Smooth muscle cell (in vitro differentiated cells): ENCODE measurements around the gene MBTPS1. TPM values are rescaled to one million over a fixed set of nuclear protein-coding genes. Genes with fewer than 3 reads are reported as not detected.

Experiments used
- DNase-seq: peaks from one replicate; lab custom pipeline; 2025; ENCODE audit not compliant: unreplicated experiment; lab: John Stamatoyannopoulos, UW
- H2AFZ ChIP-seq: fragments of 200-600 bp; sonication (generic); 2 replicates; pipeline ENCODE4 v1.6.0; 2016; ENCODE audit warnings: antibody characterized with exemption, low read depth, mild to moderate bottlenecking
- H3F3A ChIP-seq: fragments of 200-600 bp; sonication (generic); 2 replicates; pipeline ENCODE4 v1.6.0; 2017; ENCODE audit warnings: antibody characterized with exemption, low read depth
- H3K27ac ChIP-seq: fragments of 200-600 bp; sonication (generic); 2 replicates; pipeline ENCODE4 v1.5.1; 2016; ENCODE audit warnings: low read depth, mild to moderate bottlenecking
- H3K27me3 ChIP-seq: fragments of 200-600 bp; sonication (generic); 2 replicates; pipeline ENCODE4 v1.6.1; 2016; ENCODE audit warnings: low read depth, mild to moderate bottlenecking
- H3K36me3 ChIP-seq: fragments of 200-600 bp; sonication (generic); 2 replicates; pipeline ENCODE4 v1.5.1; 2016; ENCODE audit warnings: low read depth
- H3K4me1 ChIP-seq: fragments of 200-600 bp; sonication (generic); 2 replicates; pipeline ENCODE4 v1.5.1; 2016; ENCODE audit warnings: low read depth
- H3K4me2 ChIP-seq: fragments of 200-600 bp; sonication (generic); 2 replicates; pipeline ENCODE4 v1.6.0; 2016; ENCODE audit warnings: mild to moderate bottlenecking
- H3K4me3 ChIP-seq: fragments of 200-600 bp; sonication (generic); 2 replicates; pipeline ENCODE4 v1.5.1; 2016; ENCODE audit warnings: mild to moderate bottlenecking
- H3K79me2 ChIP-seq: fragments of 200-600 bp; sonication (generic); 2 replicates; pipeline ENCODE4 v1.6.0; 2016; ENCODE audit warnings: low read depth, mild to moderate bottlenecking
- H3K9ac ChIP-seq: fragments of 200-600 bp; sonication (generic); 2 replicates; pipeline ENCODE4 v1.6.0; 2016; ENCODE audit warnings: low read depth
- H3K9me3 ChIP-seq: fragments of 200-600 bp; sonication (generic); replicated peaks from 2 replicates; pipeline ENCODE4 v1.5.1; 2016; ENCODE audit warnings: low read depth
- H4K20me1 ChIP-seq: fragments of 200-600 bp; sonication (generic); 2 replicates; pipeline ENCODE4 v1.6.0; 2016; ENCODE audit warnings: low read depth
- WGBS: methylation state at CpG from one replicate; pipeline ENCODE4 v1.1.7; 2016; ENCODE audit warnings: low lambda C conversion rate; 5-methylcytosine and 5-hydroxymethylcytosine counted together
- polyA plus RNA-seq: library from polyadenylated mRNA; unstranded; fragments of >200 nt; fragmentation: Nextera tagmentation; extraction: Ambion mirVana; gene quantifications from 2 replicates; pipeline ENCODE4 v1.2.1, GENCODE V29; 2016
- total RNA-seq: library from RNA; depleted of rRNA; stranded (reverse); fragments of >200 nt; gene quantifications from 2 replicates; pipeline ENCODE4 v1.2.3, GENCODE V29; 2014
- TF ChIP-seq, protein P1 (sequence below): fragments of 200-600 bp; sonication (generic); IDR thresholded peaks from 2 replicates; pipeline ENCODE4 v1.5.1; 2017; ENCODE audit warnings: borderline replicate concordance, mild to moderate bottlenecking, antibody characterized with exemption; ENCODE audit not compliant: insufficient read depth, poor library complexity, severe bottlenecking

The MBTPS1 gene
- total and polyA plus RNA-seq, 2 experiments from 2014 or later: 51.9 to 68.9 TPM

DNA sequence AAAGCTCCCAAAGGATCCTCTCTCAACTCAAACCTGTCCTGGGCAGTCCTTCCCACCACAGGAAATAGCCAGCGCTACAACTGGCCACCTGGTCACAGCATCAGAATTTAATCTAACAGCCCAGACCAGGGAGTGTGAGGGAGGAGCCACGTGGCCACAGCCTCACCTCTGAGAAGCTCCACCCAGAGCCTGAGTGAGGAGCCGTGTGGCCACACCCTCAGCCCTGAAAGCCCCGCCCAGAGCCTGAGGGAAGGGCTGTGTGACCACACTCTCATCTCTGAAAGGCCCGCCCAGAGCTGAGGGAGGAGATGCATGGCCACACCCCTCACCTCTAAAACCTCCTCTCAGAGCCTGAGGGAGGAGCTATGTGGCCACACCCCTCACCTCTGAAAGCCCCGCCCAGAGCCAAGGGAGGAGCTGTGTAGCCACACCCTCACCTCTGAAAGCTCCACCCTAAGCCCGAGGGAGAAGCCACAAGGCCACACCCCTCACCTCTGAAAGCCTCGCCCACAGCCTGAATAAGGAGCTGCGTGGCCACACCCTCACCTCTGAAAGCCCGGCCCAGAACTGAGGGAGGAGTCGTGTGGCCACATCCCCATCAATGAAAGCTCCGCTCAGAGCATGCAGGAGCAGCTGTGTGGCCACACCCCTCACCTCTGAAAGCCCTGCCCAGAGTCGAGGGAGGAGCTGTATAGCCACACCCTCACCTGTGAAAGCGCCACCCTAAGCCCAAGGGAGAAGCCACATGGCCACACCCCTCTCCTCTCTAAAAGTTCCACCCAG, 102.8 kb downstream of the MBTPS1 start:
- Histone ChIP-seq H3K9me3 (no peaks in the 10 kb centered on the region), H3K9ac (no peak overlapping the region), H3K36me3 (no peaks in the 10 kb centered on the region), H2AFZ (no peak overlapping the region), H3K4me1 (no peaks in the 10 kb centered on the region), H3K79me2 (no peaks in the 10 kb centered on the region), H4K20me1 (no peaks in the 10 kb centered on the region), H3K4me3 (no peak overlapping the region), H3K27me3 (no peaks in the 10 kb centered on the region), H3K4me2 (no peak overlapping the region), H3K27ac (no peak overlapping the region), H3F3A (no peaks in the 10 kb centered on the region)
- TF ChIP-seq, protein P1, sequence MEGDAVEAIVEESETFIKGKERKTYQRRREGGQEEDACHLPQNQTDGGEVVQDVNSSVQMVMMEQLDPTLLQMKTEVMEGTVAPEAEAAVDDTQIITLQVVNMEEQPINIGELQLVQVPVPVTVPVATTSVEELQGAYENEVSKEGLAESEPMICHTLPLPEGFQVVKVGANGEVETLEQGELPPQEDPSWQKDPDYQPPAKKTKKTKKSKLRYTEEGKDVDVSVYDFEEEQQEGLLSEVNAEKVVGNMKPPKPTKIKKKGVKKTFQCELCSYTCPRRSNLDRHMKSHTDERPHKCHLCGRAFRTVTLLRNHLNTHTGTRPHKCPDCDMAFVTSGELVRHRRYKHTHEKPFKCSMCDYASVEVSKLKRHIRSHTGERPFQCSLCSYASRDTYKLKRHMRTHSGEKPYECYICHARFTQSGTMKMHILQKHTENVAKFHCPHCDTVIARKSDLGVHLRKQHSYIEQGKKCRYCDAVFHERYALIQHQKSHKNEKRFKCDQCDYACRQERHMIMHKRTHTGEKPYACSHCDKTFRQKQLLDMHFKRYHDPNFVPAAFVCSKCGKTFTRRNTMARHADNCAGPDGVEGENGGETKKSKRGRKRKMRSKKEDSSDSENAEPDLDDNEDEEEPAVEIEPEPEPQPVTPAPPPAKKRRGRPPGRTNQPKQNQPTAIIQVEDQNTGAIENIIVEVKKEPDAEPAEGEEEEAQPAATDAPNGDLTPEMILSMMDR: no peak
- no peak for DNase-seq
- 19% methylated on average over 14 of the region's 14 CpGs for WGBS

DNA sequence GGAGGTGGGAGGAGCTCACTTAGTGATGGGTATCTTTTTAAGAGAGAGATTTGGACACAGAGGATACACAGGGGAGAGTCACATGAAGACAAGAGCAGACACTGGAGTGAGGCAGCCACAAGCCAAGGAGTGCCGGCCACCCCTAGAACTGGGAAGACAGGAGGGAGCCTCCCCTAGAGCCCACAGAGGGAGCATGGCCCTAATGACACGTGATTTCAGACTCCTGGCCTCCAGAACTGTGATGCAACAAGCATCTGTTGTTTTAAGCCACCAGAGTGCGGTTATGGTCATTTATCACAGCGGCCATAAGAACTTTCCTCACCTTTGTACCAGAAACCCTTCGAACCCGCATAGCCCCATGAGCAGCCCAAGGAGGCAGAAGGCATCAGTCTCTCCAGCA, 107.5 kb downstream of the MBTPS1 start:
- Histone ChIP-seq H3K27me3 (peaks cover 7% of the 10 kb centered on the region), H3F3A (no peaks in the 10 kb centered on the region), H3K79me2 (no peaks in the 10 kb centered on the region), H3K4me2 (no peak overlapping the region), H3K36me3 (no peaks in the 10 kb centered on the region), H3K9me3 (no peaks in the 10 kb centered on the region), H4K20me1 (no peaks in the 10 kb centered on the region), H3K9ac (no peak overlapping the region), H3K4me3 (no peak overlapping the region), H3K27ac (no peak overlapping the region), H3K4me1 (no peaks in the 10 kb centered on the region), H2AFZ (no peak overlapping the region)
- TF ChIP-seq, protein P1: no peak
- DNase-seq: no peak
- 93% methylated on average over 6 of the region's 6 CpGs for WGBS

DNA sequence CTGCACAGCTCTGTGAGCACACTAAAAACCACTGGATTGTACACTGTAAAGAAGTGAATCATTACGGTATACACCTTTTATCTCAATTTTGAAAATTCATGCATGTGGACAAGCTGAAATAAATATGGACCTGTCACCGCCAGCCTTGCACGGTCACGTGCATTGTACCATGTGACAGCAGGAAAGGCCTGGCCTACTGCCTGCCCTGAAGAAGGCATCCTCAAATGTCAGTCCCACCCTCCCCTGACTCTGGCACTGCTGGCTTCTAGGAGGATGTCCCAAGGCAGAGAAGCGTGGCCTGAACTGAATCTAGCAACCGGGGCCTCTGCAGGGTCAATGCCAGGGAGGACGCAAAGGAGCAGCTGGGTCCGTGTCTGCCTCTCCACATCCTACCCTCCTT, 108.8 kb downstream of the MBTPS1 start:
- H3K36me3 ChIP-seq: no peaks in the 10 kb centered on the region
- no peak overlapping the region for H3K4me2 ChIP-seq
- no peak overlapping the region for H3K4me3 ChIP-seq
- H3K9me3 ChIP-seq: no peaks in the 10 kb centered on the region
- no peaks in the 10 kb centered on the region for H3K4me1 ChIP-seq
- DNase-seq: no peak
- peaks cover 7% of the 10 kb centered on the region for H3K27me3 ChIP-seq
- H3F3A ChIP-seq: no peaks in the 10 kb centered on the region
- H3K9ac ChIP-seq: no peak overlapping the region
- TF ChIP-seq, protein P1: no peak
- H3K27ac ChIP-seq: no peak overlapping the region
- no peaks in the 10 kb centered on the region for H3K79me2 ChIP-seq
- H4K20me1 ChIP-seq: no peaks in the 10 kb centered on the region
- WGBS: 92% methylated on average over 8 of the region's 8 CpGs
- no peak overlapping the region for H2AFZ ChIP-seq

DNA sequence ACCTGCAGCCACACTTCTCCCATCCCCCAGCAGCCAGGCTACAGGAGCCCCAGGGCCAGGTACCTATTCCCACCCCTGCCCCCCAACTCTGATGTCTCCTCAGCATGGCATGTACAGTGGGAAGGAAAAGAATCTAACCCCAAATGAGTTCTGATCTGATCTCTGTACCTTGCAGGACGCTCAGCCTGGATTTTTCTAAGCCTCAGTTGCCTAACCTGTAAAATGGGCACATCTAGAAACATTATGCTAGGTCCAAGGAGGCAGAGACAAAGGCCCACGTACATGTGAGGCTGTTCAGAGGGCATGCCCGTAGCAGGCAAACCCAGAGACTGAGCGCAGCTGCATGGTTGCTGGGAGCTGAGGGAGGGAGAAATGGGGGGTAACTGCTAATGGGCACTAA, 109.2 kb downstream of the MBTPS1 start:
- DNase-seq: no peak
- Histone ChIP-seq H3K4me1 (no peaks in the 10 kb centered on the region), H3K4me3 (no peak overlapping the region), H3K9me3 (no peaks in the 10 kb centered on the region), H4K20me1 (no peaks in the 10 kb centered on the region), H3K79me2 (no peaks in the 10 kb centered on the region), H3K36me3 (no peaks in the 10 kb centered on the region), H2AFZ (no peak overlapping the region), H3F3A (no peaks in the 10 kb centered on the region), H3K9ac (no peak overlapping the region), H3K4me2 (no peak overlapping the region), H3K27ac (no peak overlapping the region), H3K27me3 (peaks cover 7% of the 10 kb centered on the region)
- WGBS: 83% methylated on average over 4 of the region's 4 CpGs
- TF ChIP-seq, protein P1: no peak
